Heart right ventricle (tissue), 16 donors: ENCODE data around the gene KRT40. TPM values are rescaled to one million over a fixed set of nuclear protein-coding genes. Genes with fewer than 3 reads are reported as not detected.
"Not testable (repeated sequence)": the region's sequence is repeated elsewhere in the genome, so short reads cannot be mapped to it uniquely, and the experiment has no call there.

Source experiments
- ATAC-seq, 8 donors: fragments of 200-7000 bp; cut with Tn5 transposase; one replicate each; pipeline ENCODE4 v1.9.1; 2020; ENCODE audit warnings: mild to moderate bottlenecking in 8 of 8, moderate library complexity in 8 of 8, moderate number of reproducible peaks in 1 of 8
- DNase-seq, 2 donors: peaks; one replicate each; pipeline ENCODE4 v3.0.0-alpha.2; 2020
- H3K27ac ChIP-seq, 10 donors: fragments of 200-600 bp; sonication (generic) in 2 of 10; one replicate each; pipeline versions ENCODE4 v1.5.0 to v1.8.0; 2020 to 2022; ENCODE audit warnings: mild to moderate bottlenecking in 3 of 10
- H3K27me3 ChIP-seq, 7 donors: fragments of 200-600 bp; one replicate each; pipeline ENCODE4 v1.8.0; 2021 to 2022; ENCODE audit warnings: mild to moderate bottlenecking in 2 of 7
- H3K36me3 ChIP-seq, 9 donors: fragments of 200-600 bp; sonication (generic) in 1 of 9; one replicate each; pipeline versions ENCODE4 v1.5.0 to v1.8.0; 2020 to 2022; ENCODE audit warnings: mild to moderate bottlenecking in 2 of 9
- H3K4me1 ChIP-seq, 9 donors: fragments of 200-600 bp; sonication (generic) in 1 of 9; one replicate each; pipeline versions ENCODE4 v1.5.0 to v1.8.0; 2020 to 2022; ENCODE audit warnings: mild to moderate bottlenecking in 4 of 9
- H3K4me3 ChIP-seq, 10 donors: fragments of 200-600 bp; sonication (generic) in 2 of 10; one replicate each; pipeline versions ENCODE4 v1.5.0 to v1.8.0; 2020 to 2022; ENCODE audit warnings: mild to moderate bottlenecking in 7 of 10, moderate library complexity in 2 of 10
- H3K9me3 ChIP-seq, 11 donors: fragments of 200-600 bp in 10 of 11; sonication (generic) in 2 of 11; one replicate each; pipeline versions ENCODE4 v1.5.0 to v1.8.0; 2013 to 2022; ENCODE audit warnings: mild to moderate bottlenecking in 2 of 11, control low read depth in 1 of 11, moderate library complexity in 1 of 11
- CTCF ChIP-seq, 9 donors: fragments of 200-600 bp; sonication (generic) in 2 of 9; IDR thresholded peaks; one replicate each; pipeline versions ENCODE4 v1.5.0 to v1.8.0; 2021 to 2022; ENCODE audit warnings: antibody characterized with exemption in 9 of 9, mild to moderate bottlenecking in 5 of 9, moderate library complexity in 1 of 9
- WGBS, 2 donors: extraction: QIAGEN DNeasy Blood & Tissue Kit; methylation state at CpG; one replicate each; pipeline ENCODE4 v1.1.7; 2013; ENCODE audit warnings: inconsistent platforms in 1 of 2; 5-methylcytosine and 5-hydroxymethylcytosine counted together
- intact Hi-C, 10 donors: fragments of 100-400 bp; cut with DNase I; formaldehyde crosslinking; loops; one replicate each; pipeline versions ENCODE4 v1.11.1 to v1.14.2; 2022
- polyA plus RNA-seq, 2 donors: library from polyadenylated mRNA; stranded (reverse); fragments of 200-250 nt; gene quantifications; one replicate each; pipeline ENCODE4 v1.2.3, GENCODE V29; 2013
- total RNA-seq, 10 donors: library from RNA; stranded (reverse); fragmentation: NEBNext Ultra II Directional in 3 of 10; extraction: Animal tissue kit (Norgen Biotek cat#: 25700) in 3 of 10; gene quantifications; one replicate each; pipeline versions ENCODE4 v1.2.1 to v1.2.4, GENCODE V29; 2021 to 2023
- donor health status: Arrhythmogenic right ventricular cardiomyopathy.
- donor health status: ischemic (EF 13 %, LVEDD 7.1; RV severe dilation, severe dysfunction).
- donor health status: healthy with polysubstance abuse.
- donor health status: DM: no; HTN: yes; CAD: no.
- donor health status: DM: no; HTN: no; CAD: no.
- donor health status: ischemic (EF 25% LVEDD 6.9; RV normal size, moderate dysfunction).
- donor health status: ischemic (EF 25% LVEDD 5.7; RV mildly dilated, moderate dysfunction).
- donor health status: healthy.
- donor health status: DM: yes; HTN: yes; CAD: no.
- donor health status: Ischemic cardiomyopathy.
- donor health status: ischemic (EF 35%, LVEDD 5.7; RV mildly dilated, moderate dysfunction).
- donor health status: nonischemic (EF 11% LVEDD 7.7; RV severe dilation, severe dysfunction).
- donor health status: DM: yes; HTN: yes; CAD: no.
- donor health status: PGD.
- donor health status: ischemic (EF 29% LVEDD 5.4; RV normal size, mild dysfunction).
- donor health status: nonischemic (EF 23%, LVEDD 6.1; RV moderate dilation, normal function).

The KRT40 gene
- total and polyA plus RNA-seq, 12 donors = not detected

- no peak for ATAC-seq
Measured at GRCh38 chr17:41004397-41004796, 20.3 kb upstream of the KRT40 start.

GRCh38 chr17:41003926-41004325 lies 19.8 kb upstream of the KRT40 start:
- TF ChIP-seq CTCF (IDR thresholded peaks at IDR 0.05) = no peak
- Histone ChIP-seq H3K36me3 (no peaks in the 10 kb centered on the region), H3K27me3 (peaks cover 0 to 25% (median 10%) of the 10 kb centered on the region in 7 donors), H3K9me3 (peaks cover 0 to 3% (median 0%) of the 10 kb centered on the region in 11 donors), H3K4me3 (no peak overlapping the region), H3K4me1 (no peaks in the 10 kb centered on the region), H3K27ac (no peak overlapping the region)
- DNase-seq (no peak), ATAC-seq (no peak)
- intact Hi-C loops = no loop called here
- WGBS, 2 donors = 58 to 68% methylated on average over 4 of the region's 4 CpGs

More at GRCh38 chr17:41004397-41004796, 20.3 kb upstream of the KRT40 start:
- peaks cover 0 to 3% (median 0%) of the 10 kb centered on the region in 11 donors for H3K9me3 ChIP-seq
- H3K4me3 ChIP-seq = no peak overlapping the region
- TF ChIP-seq CTCF (IDR thresholded peaks at IDR 0.05) = no peak
- intact Hi-C loops = no loop called here
- no peak for DNase-seq
- no peak overlapping the region for H3K27ac ChIP-seq
- WGBS, 2 donors = 77 to 86% methylated on average over 3 of the region's 3 CpGs
- no peaks in the 10 kb centered on the region for H3K4me1 ChIP-seq
- H3K27me3 ChIP-seq = peaks cover 0 to 21% (median 7%) of the 10 kb centered on the region in 7 donors
- no peaks in the 10 kb centered on the region for H3K36me3 ChIP-seq

- no peak for DNase-seq
- Histone ChIP-seq H3K4me3 (no peak overlapping the region), H3K9me3 (peaks cover 0 to 3% (median 0%) of the 10 kb centered on the region in 11 donors), H3K36me3 (no peaks in the 10 kb centered on the region), H3K4me1 (no peaks in the 10 kb centered on the region), H3K27me3 (peaks cover 0 to 35% (median 15%) of the 10 kb centered on the region in 7 donors), H3K27ac (no peak overlapping the region)
- 56 to 66% methylated on average over 5 of the region's 5 CpGs for WGBS, 2 donors
- TF ChIP-seq CTCF (IDR thresholded peaks at IDR 0.05) = no peak
- intact Hi-C loops = no loop called here
- ATAC-seq = no peak
Measured at GRCh38 chr17:41002814-41003213, 18.7 kb upstream of the KRT40 start.

GRCh38 chr17:41001795-41002194 lies 17.7 kb upstream of the KRT40 start:
- H3K36me3 ChIP-seq = no peaks in the 10 kb centered on the region
- no peak for ATAC-seq
- 63 to 70% methylated on average over 4 of the region's 4 CpGs for WGBS, 2 donors

GRCh38 chr17:40999563-40999962 lies 15.4 kb upstream of the KRT40 start, which contains the start of gene KRTAP3-2:
Gene KRTAP3-2 (minus strand): TSS chr17:40999906. CDS start chr17:40999853, 53 bp downstream.
- intact Hi-C loops, ATAC-seq, H3K4me1 ChIP-seq, H3K4me3 ChIP-seq, H3K36me3 ChIP-seq, DNase-seq, H3K27ac ChIP-seq, H3K9me3 ChIP-seq: not testable (repeated sequence)
- WGBS, 2 donors = 69 to 78% methylated on average over 6 of the region's 6 CpGs
- peaks cover 0 to 54% (median 34%) of the 10 kb centered on the region in 7 donors for H3K27me3 ChIP-seq

More at GRCh38 chr17:41001795-41002194, 17.7 kb upstream of the KRT40 start:
- no peak overlapping the region for H3K4me3 ChIP-seq
- H3K4me1 ChIP-seq = no peaks in the 10 kb centered on the region
- H3K9me3 ChIP-seq = peaks cover 0 to 3% (median 0%) of the 10 kb centered on the region in 11 donors
- no peak for TF ChIP-seq CTCF (IDR thresholded peaks at IDR 0.05)
- H3K27ac ChIP-seq = no peak overlapping the region
- intact Hi-C loops = no loop called here
- H3K27me3 ChIP-seq = peaks cover 0 to 42% (median 21%) of the 10 kb centered on the region in 7 donors
- no peak for DNase-seq
